ENCODE data around the gene ESR2. TPM values are rescaled to one million over a fixed set of nuclear protein-coding genes. Genes with fewer than 3 reads are reported as not detected.
A peak's percentile ranks its signal among the peaks of the same experiment; 100 is the strongest.

ESR2 gene
- total RNA-seq, 4 donors from 2014 or later = 0.51 TPM; not detected in 3

GRCh38 chr14:64235652-64236640, 58.2 kb downstream of the ESR2 start:
- Histone ChIP-seq H3K27me3 (no peaks in the 10 kb centered on the region), H3K36me3 (no peaks in the 10 kb centered on the region), H3K4me3 (no peak overlapping the region), H3K4me1 (peaks cover 9 to 16% of the 10 kb centered on the region in 2 donors), H3K27ac (no peak overlapping the region), H3K9me3 (no peaks in the 10 kb centered on the region)
- intact Hi-C loops (cut with DNase I; ENCODE audit: low total_unique reads) = no loop called here
- in situ Hi-C loops (cut with MboI; ENCODE audit: low sequenced_read_pairs in 4 of 4) = no loop called here
- no peak for TF ChIP-seq POLR2A (IDR thresholded peaks at IDR 0.05)
- TF ChIP-seq CTCF (IDR thresholded peaks at IDR 0.05 in 4 of 5, conservative IDR thresholded peaks at IDR 0.05 in 1 of 5) = no peak
- DNase-seq (no peak), ATAC-seq (no peak)

- DNase-seq (peak in 1 of 2 donors; percentile 26), ATAC-seq (no peak)
- Histone ChIP-seq H3K4me1 (peaks cover 9 to 18% of the 10 kb centered on the region in 2 donors), H3K27me3 (no peaks in the 10 kb centered on the region), H3K4me3 (no peak overlapping the region), H3K9me3 (no peaks in the 10 kb centered on the region), H3K36me3 (no peaks in the 10 kb centered on the region), H3K27ac (no peak overlapping the region)
- TF ChIP-seq CTCF (IDR thresholded peaks at IDR 0.05 in 4 of 5, conservative IDR thresholded peaks at IDR 0.05 in 1 of 5) = no peak
- no peak for TF ChIP-seq POLR2A (IDR thresholded peaks at IDR 0.05)
- intact Hi-C loops (cut with DNase I; ENCODE audit: low total_unique reads) = loop anchor here (5.0 kb wide), 1 partner anchor 62 kb away; no protein-coding TSS in a partner anchor
- in situ Hi-C loops (cut with MboI; ENCODE audit: low sequenced_read_pairs in 4 of 4) = no loop called here
These were observed 59.1 kb downstream of the ESR2 start for GRCh38 chr14:64234877-64235651.

- Histone ChIP-seq H3K27ac (peak overlapping the region; percentile 86 to 99 (median 92)), H3K36me3 (peaks cover 0 to 13% of the 10 kb centered on the region in 2 donors), H3K27me3 (no peaks in the 10 kb centered on the region), H3K4me1 (peaks cover 9 to 18% of the 10 kb centered on the region in 2 donors), H3K9me3 (no peaks in the 10 kb centered on the region), H3K4me3 (no peak overlapping the region)
- DNase-seq (no peak), ATAC-seq (no peak)
- in situ Hi-C loops (cut with MboI; ENCODE audit: low sequenced_read_pairs in 4 of 4) = no loop called here
- intact Hi-C loops (cut with DNase I; ENCODE audit: low total_unique reads) = loop anchor here (5.0 kb wide), 1 partner anchor 64 kb away; no protein-coding TSS in a partner anchor
- TF ChIP-seq CTCF (IDR thresholded peaks at IDR 0.05 in 4 of 5, conservative IDR thresholded peaks at IDR 0.05 in 1 of 5) (no peak), POLR2A (IDR thresholded peaks at IDR 0.05) (no peak)
These were observed 60.5 kb downstream of the ESR2 start for GRCh38 chr14:64233531-64234190.

- in situ Hi-C loops (cut with MboI; ENCODE audit: low sequenced_read_pairs in 4 of 4) (no loop called here), intact Hi-C loops (cut with DNase I; ENCODE audit: low total_unique reads) (loop anchor here (5.0 kb wide), 1 partner anchor 64 kb away; no protein-coding TSS in a partner anchor)
- Histone ChIP-seq H3K9me3 (no peaks in the 10 kb centered on the region), H3K4me1 (peaks cover 9 to 18% of the 10 kb centered on the region in 2 donors), H3K27ac (peak overlapping the region; percentile 86 to 99 (median 92)), H3K27me3 (no peaks in the 10 kb centered on the region), H3K4me3 (no peak overlapping the region), H3K36me3 (peaks cover 0 to 20% of the 10 kb centered on the region in 2 donors)
- DNase-seq (no peak), ATAC-seq (no peak)
- TF ChIP-seq POLR2A (IDR thresholded peaks at IDR 0.05) (no peak), CTCF (IDR thresholded peaks at IDR 0.05 in 4 of 5, conservative IDR thresholded peaks at IDR 0.05 in 1 of 5) (no peak)
These were observed 61.2 kb downstream of the ESR2 start for GRCh38 chr14:64232944-64233343.
